PFSK-1 (cell line): ENCODE data around the gene ARAP1.

Source experiments
- FOXP2 ChIP-seq: optimal IDR thresholded peaks from 2 replicates; pipeline ENCODE3; 2011; ENCODE audit warnings: borderline replicate concordance, control low read depth, inconsistent platforms; ENCODE audit not compliant: insufficient read depth; ENCODE audit errors: extremely low read length, extremely low read depth
- POLR2AphosphoS5 ChIP-seq: IDR thresholded peaks from 2 replicates; pipeline ENCODE4 v1.6.1; 2012; ENCODE audit warnings: low read depth, mild to moderate bottlenecking, control low read depth, low read length, moderate library complexity
- TAF1 ChIP-seq: IDR thresholded peaks from 2 replicates; pipeline ENCODE4 v1.6.1; 2012; ENCODE audit warnings: low read length, control low read depth, borderline replicate concordance; ENCODE audit not compliant: insufficient read depth

GRCh38 chr11:72711141-72711540 lies 41.1 kb downstream of the ARAP1 start:
- no peak for TF ChIP-seq POLR2AphosphoS5
- no peak for TF ChIP-seq FOXP2
- TF ChIP-seq TAF1, result no peak
